Stimulated activated CD8-positive, alpha-beta memory T cell treated with anti-CD3 and anti-CD28 coated beads, Interleukin-7, amount 100 ng/mL, for 4 hours (primary cell): ENCODE data around the gene RPTOR.

Experiments
- DNase-seq, 2 donors: peaks; one replicate each; pipeline ENCODE4 v3.0.0-alpha.2; 2020; ENCODE audit warnings: low read depth in 2 of 2

The RPTOR gene

GRCh38 chr17:80907281-80907680 is 362.6 kb downstream of the RPTOR start:
- DNase-seq, result no peak

- no peak for DNase-seq
Observed at GRCh38 chr17:80908211-80908610, 363.6 kb downstream of the RPTOR start.

GRCh38 chr17:80908776-80909175 is 364.1 kb downstream of the RPTOR start:
- no peak for DNase-seq

DNA sequence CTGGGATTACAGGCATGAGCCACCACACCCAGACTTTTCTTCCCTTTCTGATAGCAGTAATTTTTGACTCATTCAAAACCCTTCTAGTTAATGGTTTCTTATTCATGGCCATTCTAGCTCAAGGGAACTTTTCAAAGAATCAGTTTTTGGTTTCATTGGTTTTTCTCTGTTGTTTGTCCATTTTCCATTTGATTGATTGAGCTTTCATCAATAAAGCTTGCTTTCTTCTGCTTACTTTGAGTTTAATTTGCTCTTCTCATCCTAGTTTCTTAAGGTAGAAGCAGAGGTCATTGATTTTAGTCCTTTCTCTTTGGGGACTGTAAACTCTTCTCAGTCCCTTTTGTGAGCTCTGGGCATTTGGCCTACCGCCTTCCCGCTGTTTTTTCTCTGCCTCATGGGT is 365.0 kb downstream of the RPTOR start:
- no peak for DNase-seq

DNA sequence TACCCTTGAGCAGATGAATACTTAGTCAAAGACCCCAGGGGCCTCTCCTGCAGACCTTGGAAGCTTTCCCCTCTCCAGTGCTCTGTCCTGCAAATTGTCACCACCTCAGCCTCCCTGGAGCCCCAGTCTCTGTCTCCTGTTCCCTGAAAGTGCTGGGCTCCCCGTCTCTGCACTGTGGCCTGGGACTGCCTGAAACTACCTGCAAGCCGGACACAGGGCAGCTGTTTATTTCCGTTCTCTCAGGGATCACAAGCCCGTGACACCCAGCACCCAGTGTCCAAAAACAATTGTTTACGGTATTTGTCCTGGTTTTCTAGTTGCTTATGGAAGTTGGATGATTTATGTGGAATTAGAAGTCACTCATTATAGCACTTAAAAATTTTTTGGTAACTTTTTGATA is 365.4 kb downstream of the RPTOR start:
- no peak for DNase-seq

DNA sequence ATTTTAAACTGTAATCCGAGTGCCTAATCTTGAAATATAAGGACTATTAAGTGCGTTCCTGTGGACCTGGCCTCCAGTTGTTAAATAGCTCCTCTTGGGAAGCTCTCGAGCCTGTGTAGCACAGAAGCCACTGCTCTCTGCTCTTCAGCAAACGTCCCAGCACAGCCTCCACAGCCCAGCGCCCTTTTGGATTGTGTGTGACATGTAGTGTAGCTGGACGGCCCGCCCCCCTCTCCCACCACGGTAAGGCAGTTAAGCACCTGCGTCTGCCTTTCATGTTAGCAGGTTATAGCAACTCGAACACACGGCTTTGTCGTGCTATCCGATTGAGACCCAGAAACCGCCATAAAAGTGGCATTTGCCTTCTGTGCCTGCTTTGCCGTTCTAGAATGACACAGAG is 367.8 kb downstream of the RPTOR start:
- DNase-seq, result no peak

GRCh38 chr17:80913928-80914821 is 369.5 kb downstream of the RPTOR start:
- no peak for DNase-seq

GRCh38 chr17:80916246-80916645 is 371.6 kb downstream of the RPTOR start:
- no peak for DNase-seq

DNA sequence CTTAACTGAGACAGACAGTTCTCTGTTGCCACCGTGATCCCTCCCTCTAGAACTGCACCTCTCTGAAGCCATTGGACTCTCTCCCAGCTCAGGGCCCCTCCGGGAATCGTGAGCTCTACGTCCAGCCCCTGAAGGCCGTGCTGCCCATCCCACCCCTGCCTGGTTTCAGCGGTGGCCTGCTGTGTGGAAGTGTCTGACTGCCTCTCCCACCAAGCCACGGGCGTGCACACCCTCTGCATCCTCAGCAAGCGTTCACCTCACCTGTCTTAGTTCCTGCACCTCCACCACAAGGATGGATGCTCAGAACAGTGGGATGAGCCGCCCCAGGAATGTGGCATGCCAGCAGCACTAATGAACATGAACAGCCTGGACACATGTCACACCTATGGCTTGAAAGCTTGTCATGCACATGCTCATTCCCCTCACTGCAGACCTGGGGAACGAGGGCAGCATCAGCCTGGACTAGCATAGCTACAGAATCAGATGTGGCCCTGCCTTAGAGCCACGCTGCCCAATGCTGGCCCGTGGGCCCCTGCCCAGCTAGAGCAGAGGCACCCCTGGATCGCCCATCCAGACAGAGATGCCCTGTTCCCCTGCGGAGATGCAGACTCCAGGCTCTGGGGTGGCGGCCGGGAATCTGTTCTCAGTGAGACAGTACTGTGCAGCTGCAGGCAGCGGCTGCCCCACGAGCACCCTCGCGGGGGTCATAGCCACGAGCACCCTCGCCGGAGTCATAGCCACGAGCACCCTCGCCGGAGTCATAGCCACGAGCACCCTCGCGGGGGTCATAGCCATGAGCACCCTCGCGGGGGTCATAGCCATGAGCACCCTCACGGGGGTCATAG is 373.3 kb downstream of the RPTOR start:
- no peak for DNase-seq

DNA sequence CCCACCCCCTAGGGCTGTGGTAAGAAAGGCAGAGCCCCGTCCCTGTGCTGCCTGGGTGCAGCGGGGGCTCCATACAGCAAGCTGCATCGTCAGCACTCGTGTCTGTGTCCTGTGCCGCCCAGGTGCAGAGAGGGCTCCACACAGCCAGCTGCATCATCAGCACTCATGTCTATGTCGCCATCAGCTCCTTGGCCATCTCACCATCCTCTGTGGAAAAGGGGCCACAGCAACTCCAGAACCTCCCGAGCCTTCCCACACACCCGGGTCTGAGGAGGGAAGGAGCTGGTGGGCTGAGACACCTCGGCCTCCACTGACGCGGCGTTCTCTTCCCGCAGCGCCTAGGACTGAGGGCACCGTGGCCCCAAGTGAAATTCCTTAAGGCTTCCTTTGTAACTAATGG is 374.1 kb downstream of the RPTOR start:
- no peak for DNase-seq

DNA sequence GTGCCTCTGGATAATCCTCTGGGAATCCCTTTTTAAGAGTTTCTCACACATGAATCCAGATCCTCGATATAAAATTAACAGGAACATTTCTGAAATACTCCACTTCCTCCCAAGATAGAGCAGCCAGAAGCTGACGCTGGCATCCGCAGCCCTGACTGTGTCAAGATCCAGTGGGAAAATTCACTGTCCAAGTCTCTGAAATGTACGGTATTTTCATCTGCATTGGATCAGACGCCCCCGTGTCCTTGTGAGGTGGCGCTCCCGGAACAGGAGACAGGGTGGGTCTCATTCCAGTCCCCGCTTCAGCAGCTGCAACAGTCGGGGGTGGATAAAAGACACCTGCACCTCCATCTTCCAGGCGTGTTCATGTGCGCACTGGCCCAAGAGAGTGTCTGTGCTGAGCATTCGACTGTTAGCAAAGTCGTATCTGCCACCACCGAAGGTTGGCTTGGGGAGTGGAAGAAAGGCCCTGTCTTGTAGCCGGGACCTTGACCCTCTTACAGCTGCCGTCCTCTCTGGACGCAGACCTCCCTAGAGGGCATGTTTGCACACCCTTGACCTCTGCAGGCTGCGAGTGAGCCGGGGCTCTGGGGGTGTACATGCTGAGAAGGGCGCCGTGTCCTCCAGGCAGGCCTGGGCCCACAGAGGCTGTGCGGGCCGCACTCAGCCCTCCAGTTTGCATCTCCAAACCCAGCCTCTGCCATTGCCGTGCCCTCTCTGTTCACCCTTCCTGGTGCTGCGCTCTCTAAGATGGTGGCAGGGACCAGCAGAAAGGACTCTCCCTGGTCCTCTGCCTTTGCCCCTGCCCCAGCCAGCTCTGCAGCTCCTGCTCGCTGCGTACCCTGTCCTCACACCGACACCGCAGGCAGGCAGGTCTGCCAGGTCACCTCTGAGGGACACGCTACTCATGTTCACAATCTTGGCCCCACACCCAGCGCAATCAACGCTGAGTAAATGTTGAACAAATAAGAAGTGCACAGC is 375.0 kb downstream of the RPTOR start:
- no peak for DNase-seq

DNA sequence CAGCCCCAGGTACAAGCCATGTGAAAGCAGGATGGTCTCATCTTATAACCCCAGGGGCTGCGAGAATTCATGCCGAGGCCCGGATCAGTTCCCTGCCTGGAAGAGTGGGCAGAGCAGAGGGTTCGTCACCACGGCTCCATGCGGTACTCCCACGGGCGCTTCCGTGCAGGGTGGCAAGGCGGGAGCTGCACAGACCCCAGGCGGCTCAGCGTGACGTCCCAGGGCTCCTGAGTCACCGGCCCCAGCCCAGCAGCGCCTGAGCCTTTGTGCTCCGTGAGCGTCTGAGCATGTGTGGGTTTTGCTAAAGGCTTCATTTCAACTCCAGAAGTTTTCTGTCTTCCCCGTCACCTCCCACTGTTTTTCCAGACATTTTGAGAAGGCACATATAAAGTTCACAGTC is 375.8 kb downstream of the RPTOR start:
- no peak for DNase-seq

DNA sequence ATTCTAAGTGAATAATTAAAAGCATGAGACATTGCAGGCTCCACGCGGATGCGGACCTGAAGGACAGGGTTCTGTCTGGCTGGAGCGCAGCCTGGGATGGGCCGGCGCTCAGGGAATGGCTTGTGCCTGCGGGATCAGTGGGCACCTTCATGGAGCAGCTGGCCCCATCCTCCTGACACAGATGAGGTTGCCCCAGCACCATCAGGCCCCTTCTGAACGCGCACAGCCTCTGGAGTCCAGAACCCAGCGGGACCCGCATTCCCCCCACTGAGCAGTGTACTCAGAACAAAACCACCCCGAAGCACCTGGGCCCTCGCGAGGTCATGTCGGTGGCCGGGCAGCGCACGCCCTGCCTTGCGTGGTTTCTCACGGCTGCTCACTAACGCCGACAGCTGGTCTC is 376.5 kb downstream of the RPTOR start:
- no peak for DNase-seq

- DNase-seq, result no peak
Observed at GRCh38 chr17:80921741-80922579, 377.3 kb downstream of the RPTOR start.

- DNase-seq, result no peak
Observed at GRCh38 chr17:80922580-80923160, 378.0 kb downstream of the RPTOR start.

GRCh38 chr17:80923211-80924110 is 378.8 kb downstream of the RPTOR start:
- no peak for DNase-seq

DNA sequence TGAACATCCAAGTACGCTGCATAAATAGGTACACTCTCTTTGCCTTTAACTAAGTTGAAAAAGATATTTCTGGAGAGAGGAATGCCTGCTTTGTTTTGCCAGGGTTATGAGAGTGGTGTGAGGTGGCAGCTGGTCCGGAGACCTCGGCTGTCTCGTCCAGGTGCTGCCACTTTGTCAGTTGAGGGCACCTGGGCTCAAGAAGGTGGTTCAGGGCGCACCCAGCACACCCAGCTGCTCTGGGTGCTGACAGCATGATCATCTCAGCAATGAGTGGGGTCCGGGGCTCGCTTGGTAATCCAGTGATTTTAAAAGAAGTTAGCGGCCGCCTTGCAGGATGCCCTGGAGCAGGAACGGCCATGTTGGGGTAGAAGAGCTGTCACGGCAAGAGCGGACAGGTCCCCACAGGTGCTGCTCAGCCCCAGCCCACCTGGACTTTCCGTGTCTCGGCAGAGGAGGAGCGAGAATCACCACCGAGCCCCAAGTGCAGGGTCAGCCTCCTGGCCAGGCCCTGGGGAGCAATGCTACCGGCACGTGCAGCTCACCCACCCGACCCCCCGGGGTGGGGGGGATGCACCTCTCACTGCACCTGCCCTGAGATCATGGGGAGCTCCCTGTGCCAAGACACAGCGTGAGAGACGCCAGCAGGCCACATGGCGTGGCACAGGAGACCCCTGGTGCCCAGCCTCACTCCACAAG is 379.6 kb downstream of the RPTOR start:
- no peak for DNase-seq

DNA sequence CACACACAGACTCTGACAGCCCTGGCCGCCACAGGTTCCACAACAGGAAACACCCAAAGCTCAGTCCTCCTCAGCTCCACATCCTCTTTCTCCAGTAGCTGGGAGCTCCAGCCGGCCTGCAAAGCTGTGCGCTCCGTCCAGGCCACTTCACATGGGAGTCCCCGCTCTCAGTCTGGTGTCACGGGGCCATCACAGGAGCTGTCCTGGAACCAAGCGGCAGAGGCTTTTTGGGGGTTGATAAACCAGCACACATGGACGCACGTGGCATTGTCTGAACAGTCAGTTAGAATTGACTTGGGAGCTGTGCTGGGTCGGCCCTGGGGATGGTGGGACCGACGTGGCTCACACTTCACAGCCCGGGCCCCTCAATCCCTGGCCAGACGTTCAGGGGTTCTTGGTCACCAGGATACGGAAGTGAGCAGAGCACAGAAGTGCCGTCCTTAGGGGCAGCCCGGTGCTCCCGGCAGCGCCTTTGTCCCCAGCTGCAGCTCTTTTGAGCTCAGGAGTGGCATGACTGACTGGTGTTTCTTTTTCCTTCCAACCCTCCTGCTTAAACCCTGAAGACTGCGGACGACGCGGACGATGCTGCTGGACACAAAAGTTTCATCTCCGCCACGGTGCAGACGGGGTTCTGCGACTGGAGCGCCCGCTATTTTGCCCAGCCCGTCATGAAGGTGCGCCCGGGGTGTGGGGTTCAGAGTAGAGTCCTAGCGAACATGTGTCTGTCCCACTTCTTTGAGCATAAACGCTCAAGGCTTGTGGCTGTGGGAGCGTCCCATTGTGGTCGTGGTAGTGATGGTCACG is 380.4 kb downstream of the RPTOR start:
- no peak for DNase-seq
